Adipocyte (in vitro differentiated cells): ENCODE results near the gene SLC34A2.

Experiments
- DNase-seq: peaks from one replicate; pipeline ENCODE4 v3.0.0-alpha.2; 2015; ENCODE audit warnings: low read depth
- H3K27me3 ChIP-seq: replicated peaks from 2 replicates; pipeline ENCODE4 v1.7.0; 2013; ENCODE audit warnings: mild to moderate bottlenecking, low read length, moderate library complexity; ENCODE audit not compliant: control insufficient read depth, insufficient read depth
- H3K36me3 ChIP-seq: 2 replicates; pipeline ENCODE4 v1.7.0; 2013; ENCODE audit warnings: low read length, mild to moderate bottlenecking, moderate library complexity; ENCODE audit not compliant: control insufficient read depth, insufficient read depth, severe bottlenecking
- H3K4me1 ChIP-seq: 2 replicates; pipeline ENCODE4 v1.7.0; 2013; ENCODE audit warnings: mild to moderate bottlenecking, low read length, moderate library complexity; ENCODE audit not compliant: control insufficient read depth, insufficient read depth
- H3K4me3 ChIP-seq: 2 replicates; pipeline ENCODE4 v1.7.0; 2013; ENCODE audit warnings: mild to moderate bottlenecking, low read length, moderate library complexity
- H3K9ac ChIP-seq: 2 replicates; pipeline ENCODE4 v1.7.0; 2013; ENCODE audit warnings: mild to moderate bottlenecking, low read length, moderate library complexity
- H3K9me3 ChIP-seq: 2 replicates; pipeline ENCODE4 v1.7.0; 2013; ENCODE audit warnings: mild to moderate bottlenecking, low read length, moderate library complexity; ENCODE audit not compliant: control insufficient read depth

Gene SLC34A2

GRCh38 chr4:25727711-25728493, 72.3 kb downstream of the SLC34A2 start:
- H3K27me3 ChIP-seq: peaks cover 10% of the 10 kb centered on the region
- no peak overlapping the region for H3K4me3 ChIP-seq
- no peak for DNase-seq
- H3K9ac ChIP-seq: no peak overlapping the region
- no peaks in the 10 kb centered on the region for H3K9me3 ChIP-seq
- no peaks in the 10 kb centered on the region for H3K4me1 ChIP-seq
- no peaks in the 10 kb centered on the region for H3K36me3 ChIP-seq
